K562 (cell line): ENCODE results near the gene ABRAXAS1.

Source experiments
- IFI16 ChIP-seq: fragments of 250-450 bp; sonication (Bioruptor Pico); IDR thresholded peaks from 2 replicates; pipeline ENCODE4 v2.1.2; 2022; ENCODE audit warnings: mild to moderate bottlenecking, inconsistent platforms
- ZSCAN32 ChIP-seq: fragments of 450-650 bp; formaldehyde crosslinking; IDR thresholded peaks from 2 replicates; pipeline ENCODE4 v1.4.0; 2020; ENCODE audit warnings: mild to moderate bottlenecking, moderate library complexity

DNA sequence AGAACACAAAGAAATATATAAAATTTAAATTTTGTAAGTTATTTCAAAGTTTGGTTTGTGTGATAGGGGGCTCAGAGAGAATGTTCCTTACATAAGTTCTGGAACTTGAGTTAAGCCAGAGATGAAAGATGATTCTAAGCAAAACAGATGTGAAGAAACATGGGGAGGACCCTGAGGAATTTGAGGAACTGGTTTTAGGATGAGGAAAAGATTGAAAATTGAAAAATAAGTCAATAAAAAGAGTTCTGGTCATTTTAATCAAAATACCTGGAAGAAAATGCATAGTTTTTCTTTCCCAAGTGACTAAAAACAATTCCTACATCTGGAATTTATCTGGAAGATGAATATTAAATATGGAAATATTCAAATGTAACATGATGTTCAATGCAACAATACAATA is 66.7 kb downstream of the ABRAXAS1 start:
- TF ChIP-seq ZSCAN32 (CRISPR knock-in tag) (no peak), IFI16 (CRISPR knock-in tag) (no peak)
